A549 (cell line): ENCODE data around the gene NRIP2. TPM values are rescaled to one million over a fixed set of nuclear protein-coding genes. Genes with fewer than 3 reads are reported as not detected.

ENCODE experiments used
- ATAC-seq, 2 experiments: fragments of 200-7000 bp in 1 of 2; fragments of >200 bp in 1 of 2; cut with Nextera tagmentation in 1 of 2; cut with Tn5 transposase in 1 of 2; 3 replicates each; pipeline versions ENCODE4 v1.8.0 to v1.9.1; 2018 to 2020; ENCODE audit warnings: mild to moderate bottlenecking in 1 of 2, moderate library complexity in 1 of 2
- CTCF ChIA-PET: fragments of 300-600 bp; sonication (Branson Sonifier 250); formaldehyde crosslinking; extraction: SDS; loops from one replicate; lab custom pipeline; 2021; ENCODE audit warnings: antibody characterized with exemption, inconsistent platforms; lab: Yijun Ruan, JAX
- POLR2A ChIA-PET: fragments of 350-600 bp; formaldehyde crosslinking; extraction: SDS; loops from one replicate; lab custom pipeline; 2021; ENCODE audit warnings: antibody characterized with exemption, inconsistent platforms; lab: Yijun Ruan, JAX
- DNase-seq, 2 experiments: peaks; one replicate each; pipeline versions ENCODE4 v3.0.0 to v3.0.0-alpha.2; 2011 to 2016; ENCODE audit warnings: low read depth in 1 of 2, low spot score in 1 of 2
- FAIRE-seq: peaks from 2 replicates; lab custom pipeline; 2011; peaks lifted over from hg19 to GRCh38; lab: Jason Lieb, UNC
- H3K27ac ChIP-seq, 2 experiments: fragments of >200 bp; sonication (Bioruptor Twin); formaldehyde crosslinking; 3 replicates each; pipeline ENCODE4 v1.5.1; 2016 to 2017
- H3K4me1 ChIP-seq: fragments of >200 bp; sonication (Bioruptor Twin); formaldehyde crosslinking; 3 replicates; pipeline ENCODE4 v1.6.1; 2016
- H3K4me2 ChIP-seq: fragments of >200 bp; sonication (Bioruptor Twin); formaldehyde crosslinking; 3 replicates; pipeline ENCODE4 v1.6.1; 2016
- H3K4me3 ChIP-seq: fragments of >200 bp; sonication (Bioruptor Twin); formaldehyde crosslinking; 3 replicates; pipeline ENCODE4 v1.5.1; 2016
- H3K9me3 ChIP-seq: fragments of >200 bp; sonication (Bioruptor Twin); formaldehyde crosslinking; 3 replicates; pipeline ENCODE4 v1.6.1; 2016
- CBX2 ChIP-seq: fragments of 200-600 bp; sonication (generic); IDR thresholded peaks from 2 replicates; pipeline ENCODE4 v1.6.1; 2016; ENCODE audit warnings: low read depth, mild to moderate bottlenecking, borderline replicate concordance
- CBX8 ChIP-seq: fragments of 200-600 bp; sonication (generic); IDR thresholded peaks from 2 replicates; pipeline ENCODE4 v1.6.1; 2016
- CEBPB ChIP-seq, 2 experiments: fragments of >200 bp in 1 of 2; sonication (Bioruptor Twin) in 1 of 2; formaldehyde crosslinking in 1 of 2; IDR thresholded peaks; 2 replicates each; pipeline ENCODE4 v1.6.1; 2012 to 2016
- E2F6 ChIP-seq: IDR thresholded peaks from 2 replicates; pipeline ENCODE4 v1.6.1; 2012; ENCODE audit warnings: low read depth, borderline replicate concordance
- EP300 ChIP-seq, 2 experiments: fragments of >200 bp; sonication (Bioruptor Twin); formaldehyde crosslinking; IDR thresholded peaks; 2 replicates in 1 of 2; 3 replicates in 1 of 2; pipeline ENCODE4 v1.6.1; 2016 to 2017
- ESRRA ChIP-seq: fragments of 150-350 bp; IDR thresholded peaks from 2 replicates; pipeline ENCODE4 v1.6.1; 2014; ENCODE audit warnings: mild to moderate bottlenecking, low read length, borderline replicate concordance
- FOSB ChIP-seq: fragments of 250-450 bp; sonication (Bioruptor Pico); IDR thresholded peaks from 2 replicates; pipeline ENCODE4 v1.5.0; 2020; ENCODE audit warnings: mild to moderate bottlenecking, moderate library complexity
- GATA3 ChIP-seq: IDR thresholded peaks from 2 replicates; pipeline ENCODE4 v1.6.1; 2012; ENCODE audit warnings: borderline replicate concordance
- HDAC2 ChIP-seq: fragments of 200-600 bp; sonication (generic); IDR thresholded peaks from 2 replicates; pipeline ENCODE4 v1.6.1; 2016
- HEYL ChIP-seq: fragments of 250-450 bp; sonication (Bioruptor Pico); IDR thresholded peaks from 2 replicates; pipeline ENCODE4 v1.8.0; 2021; ENCODE audit warnings: mild to moderate bottlenecking, moderate library complexity
- HMGXB4 ChIP-seq: fragments of 250-450 bp; sonication (Bioruptor Pico); IDR thresholded peaks from 2 replicates; pipeline ENCODE4 v1.5.0; 2021; ENCODE audit warnings: mild to moderate bottlenecking, moderate library complexity, borderline replicate concordance
- HOXA7 ChIP-seq: fragments of 250-450 bp; sonication (Bioruptor Pico); IDR thresholded peaks from 2 replicates; pipeline ENCODE4 v1.5.0; 2020; ENCODE audit warnings: mild to moderate bottlenecking, moderate library complexity
- HOXB13 ChIP-seq: fragments of 250-450 bp; sonication (Bioruptor Pico); IDR thresholded peaks from 2 replicates; pipeline ENCODE4 v1.5.0; 2020; ENCODE audit warnings: low read depth, mild to moderate bottlenecking, moderate library complexity
- KDM1A ChIP-seq: fragments of 200-600 bp; sonication (generic); IDR thresholded peaks from 2 replicates; pipeline ENCODE4 v1.6.1; 2016; ENCODE audit warnings: low read depth, mild to moderate bottlenecking
- MAFK ChIP-seq: fragments of 450-650 bp; IDR thresholded peaks from 2 replicates; pipeline ENCODE4 v1.6.1; 2014; ENCODE audit not compliant: partially characterized antibody
- MAZ ChIP-seq: fragments of 150-350 bp; IDR thresholded peaks from 2 replicates; pipeline ENCODE4 v1.6.1; 2014; ENCODE audit warnings: antibody characterized with exemption, low read depth, low read length, borderline replicate concordance
- RCOR1 ChIP-seq: fragments of 150-350 bp; IDR thresholded peaks from 2 replicates; pipeline ENCODE4 v1.6.1; 2014; ENCODE audit warnings: antibody characterized with exemption, low read length, low read depth
- RFX5 ChIP-seq: fragments of 450-650 bp; IDR thresholded peaks from 2 replicates; pipeline ENCODE4 v1.7.1; 2014; ENCODE audit warnings: antibody characterized with exemption, mild to moderate bottlenecking, moderate library complexity
- SREBF2 ChIP-seq: fragments of 450-650 bp; IDR thresholded peaks from 2 replicates; pipeline ENCODE4 v1.6.1; 2014; ENCODE audit warnings: mild to moderate bottlenecking, moderate library complexity
- TFCP2L1 ChIP-seq: fragments of 250-450 bp; sonication (Bioruptor Pico); IDR thresholded peaks from 2 replicates; pipeline ENCODE4 v1.5.0; 2021; ENCODE audit warnings: mild to moderate bottlenecking
- USF2 ChIP-seq: fragments of 450-650 bp; IDR thresholded peaks from 2 replicates; pipeline ENCODE4 v1.6.1; 2014; ENCODE audit warnings: antibody characterized with exemption
- ZFP36 ChIP-seq: fragments of 450-650 bp; IDR thresholded peaks from 2 replicates; pipeline ENCODE4 v1.6.1; 2014; ENCODE audit warnings: borderline replicate concordance; ENCODE audit not compliant: partially characterized antibody
- ZNF302 ChIP-seq: fragments of 250-450 bp; sonication (Bioruptor Pico); IDR thresholded peaks from 2 replicates; pipeline ENCODE4 v1.9.0; 2021; ENCODE audit warnings: inconsistent platforms, mild to moderate bottlenecking, moderate library complexity
- WGBS: methylation state at CpG from one replicate; pipeline ENCODE4 v1.1.6; 2017; ENCODE audit errors: missing lambda C conversion rate; 5-methylcytosine and 5-hydroxymethylcytosine counted together
- polyA plus RNA-seq, 4 experiments: library from polyadenylated mRNA; depleted of rRNA in 3 of 4; stranded (reverse); fragments of >200 nt; fragmentation: RNase III in 1 of 4; extraction: RNeasy Plus Mini Kit Qiagen cat#74134 plus additional on column Dnase treatment in 1 of 4; gene quantifications; 2 replicates in 3 of 4; 3 replicates in 1 of 4; pipeline ENCODE4 v1.2.3, GENCODE V29; 2011 to 2017

NRIP2 gene
- polyA plus RNA-seq, 2 of the 4 experiments (the other 2 are of a cell fraction), result not detected

GRCh38 chr12:2825132-2825531 is 9.7 kb downstream of the NRIP2 start:
- FAIRE-seq (no peak), DNase-seq (no peak), ATAC-seq (no peak)
- Histone ChIP-seq H3K9me3 (no peaks in the 10 kb centered on the region), H3K27ac (no peak overlapping the region), H3K4me1 (no peaks in the 10 kb centered on the region), H3K4me3 (no peak overlapping the region), H3K4me2 (no peak overlapping the region)
- ChIA-PET POLR2A (no interaction called here), CTCF (interaction anchor here (0.9 to 2.3 kb wide), 5 partner anchors 11 to 119 kb away, joined by 3 to 6 read pairs (median 4); no protein-coding TSS in a partner anchor)
- TF ChIP-seq HEYL (CRISPR knock-in tag) (no peak), HOXB13 (no peak), KDM1A (no peak)
- WGBS, result 87% methylated on average over 4 of the region's 4 CpGs

GRCh38 chr12:2824541-2824940 is 10.3 kb downstream of the NRIP2 start:
- ChIA-PET POLR2A (no interaction called here), CTCF (interaction anchor here (1.5 to 2.3 kb wide), 4 partner anchors 10 to 119 kb away, joined by 3 to 6 read pairs (median 4); no protein-coding TSS in a partner anchor)
- Histone ChIP-seq H3K4me2 (no peak overlapping the region), H3K27ac (no peak overlapping the region), H3K4me1 (no peaks in the 10 kb centered on the region), H3K4me3 (no peak overlapping the region), H3K9me3 (no peaks in the 10 kb centered on the region)
- no peak for FAIRE-seq
- TF ChIP-seq MAZ, result no peak
- no peak for TF ChIP-seq HOXB13
- no peak for TF ChIP-seq ZFP36
- TF ChIP-seq RCOR1, result no peak
- TF ChIP-seq USF2, result no peak
- TF ChIP-seq HMGXB4 (CRISPR knock-in tag), result no peak
- no peak for TF ChIP-seq ESRRA
- no peak for TF ChIP-seq CBX2
- TF ChIP-seq HOXA7 (CRISPR knock-in tag), result no peak
- no peak for TF ChIP-seq GATA3
- no peak for TF ChIP-seq FOSB (CRISPR knock-in tag)
- no peak for TF ChIP-seq CBX8
- no peak for TF ChIP-seq SREBF2
- no peak for TF ChIP-seq HDAC2
- TF ChIP-seq KDM1A, result no peak
- no peak for TF ChIP-seq CEBPB (IDR thresholded peaks at IDR 0.05)
- TF ChIP-seq ZNF302 (CRISPR knock-in tag), result no peak
- no peak for TF ChIP-seq EP300 (IDR thresholded peaks at IDR 0.05)
- no peak for TF ChIP-seq E2F6
- TF ChIP-seq RFX5, result no peak
- WGBS, result 80% methylated on average over 6 of the region's 6 CpGs
- no peak for ATAC-seq
- no peak for DNase-seq

GRCh38 chr12:2823483-2823882 is 11.4 kb downstream of the NRIP2 start:
- H3K27ac ChIP-seq, result no peak overlapping the region
- ATAC-seq (no peak), DNase-seq (no peak), FAIRE-seq (no peak)
- CTCF ChIA-PET, result interaction anchor here (1.2 to 2.3 kb wide), 3 partner anchors 15 to 120 kb away, joined by 3 to 6 read pairs (median 3); no protein-coding TSS in a partner anchor
- 80% methylated on average over 7 of the region's 7 CpGs for whole genome bisulfite sequencing
- TF ChIP-seq TFCP2L1 (CRISPR knock-in tag), result no peak
- TF ChIP-seq HEYL (CRISPR knock-in tag), result no peak
- TF ChIP-seq MAFK, result peak; percentile 92
- POLR2A ChIA-PET, result no interaction called here
- H3K4me2 ChIP-seq, result no peak overlapping the region
- H3K4me1 ChIP-seq, result no peaks in the 10 kb centered on the region
- H3K4me3 ChIP-seq, result no peak overlapping the region
- no peaks in the 10 kb centered on the region for H3K9me3 ChIP-seq
